Nucleus accumbens (tissue), 56 donors: Measurements from ENCODE around the gene ZNF420.
A peak's percentile ranks its signal among the peaks of the same experiment; 100 is the strongest.
"Not testable (repeated sequence)": the region's sequence is repeated elsewhere in the genome, so short reads cannot be mapped to it uniquely, and the experiment has no call there.

ENCODE experiments used
- DNase-seq, 56 donors: peaks; one replicate each; lab custom pipeline; 2025; lab: John Stamatoyannopoulos, UW

Gene ZNF420

GRCh38 chr19:37077934-37078716 lies at the start of gene ZNF420:
Gene ZNF420, plus strand, starts transcription at chr19:37078433. Its CDS starts 10,686 bp downstream, at chr19:37089119.
- DNase-seq = peak; percentile 38 to 96 (median 87)

DNA sequence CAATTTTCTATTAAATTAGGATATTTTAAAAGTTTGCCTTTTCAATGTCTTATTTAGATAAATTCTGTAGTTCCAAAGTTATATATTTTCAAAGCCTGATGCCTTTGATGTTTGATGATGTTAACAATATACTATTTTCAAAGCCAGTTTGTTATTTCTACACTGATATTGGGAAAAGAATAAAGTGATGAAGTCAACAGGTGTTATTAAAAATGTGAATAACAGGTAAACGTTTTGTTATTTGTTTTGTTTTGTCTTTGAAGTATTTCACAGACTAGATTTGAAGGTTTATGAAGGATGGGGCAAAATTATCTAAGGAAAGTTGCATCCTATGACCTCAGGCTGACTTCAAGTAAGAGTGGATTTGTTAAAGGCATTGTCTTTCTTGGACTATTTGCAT lies 33.1 kb upstream of the ZNF420 start:
- no peak for DNase-seq

GRCh38 chr19:37055330-37055729 lies 22.9 kb upstream of the ZNF420 start:
- DNase-seq = no peak

GRCh38 chr19:37056776-37057175 lies 21.5 kb upstream of the ZNF420 start:
- DNase-seq = no peak

DNA sequence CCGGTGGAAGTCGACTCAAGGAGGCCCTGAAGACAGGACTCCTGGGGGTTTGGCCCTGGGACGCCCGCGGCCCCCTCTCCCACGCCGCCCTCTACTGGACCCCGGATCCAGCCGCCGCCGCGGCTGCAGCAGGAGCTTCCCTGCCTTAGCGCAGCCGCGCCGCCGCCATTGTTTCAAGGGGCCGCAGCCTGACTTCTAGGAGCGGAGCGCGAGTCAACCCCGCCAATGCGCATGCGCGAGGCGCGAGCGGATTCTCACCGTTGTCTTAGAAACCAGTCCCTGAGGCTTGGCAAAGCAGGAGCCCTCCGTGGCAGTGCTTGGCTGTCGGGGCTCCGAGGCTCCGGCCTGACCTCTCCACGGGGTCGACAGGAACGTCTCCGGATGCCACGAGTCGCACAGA lies 19.1 kb upstream of the ZNF420 start:
- no peak for DNase-seq

DNA sequence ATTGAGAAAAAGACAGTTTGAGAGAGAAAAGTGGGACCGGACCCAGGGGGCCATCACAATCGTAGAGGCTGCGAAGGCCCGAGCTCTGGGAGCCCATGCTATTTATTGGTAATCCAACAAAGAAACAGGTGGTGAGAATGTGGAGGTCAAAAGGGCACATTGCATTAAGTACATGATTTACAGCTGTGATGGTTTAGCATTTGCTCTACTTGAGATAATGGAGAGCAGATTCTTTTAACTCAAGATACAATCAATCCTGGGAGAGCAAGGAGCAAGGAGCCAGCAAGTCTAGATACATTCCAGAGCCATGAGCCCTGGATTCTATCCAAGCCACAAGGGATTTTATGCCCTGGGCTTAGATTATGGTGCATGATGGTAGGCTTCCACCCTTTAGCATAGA lies 13.3 kb upstream of the ZNF420 start:
- not testable (repeated sequence) for DNase-seq

DNA sequence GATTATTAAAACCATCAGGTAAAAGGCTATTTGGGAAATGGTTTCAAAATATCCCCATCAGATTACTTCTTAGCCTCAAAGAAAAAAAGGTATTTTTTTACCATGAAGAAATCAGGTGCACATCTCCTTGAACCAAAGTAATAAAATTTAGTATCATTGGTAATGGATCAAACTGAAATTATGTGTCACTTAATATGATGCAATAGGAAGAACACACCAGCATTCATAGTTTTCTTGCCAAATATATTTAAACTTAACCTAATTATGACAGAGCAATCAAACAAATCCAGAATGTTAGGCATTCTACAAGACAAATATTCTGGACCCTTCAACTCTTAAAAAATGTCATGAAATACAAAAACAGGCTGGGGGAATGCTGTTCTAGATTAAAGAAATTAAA lies 4.1 kb upstream of the ZNF420 start:
- DNase-seq = no peak

- no peak for DNase-seq
Measured at GRCh38 chr19:37074819-37075362, 3.3 kb upstream of the ZNF420 start.

GRCh38 chr19:37076524-37076923 lies 1.7 kb upstream of the ZNF420 start:
- not testable (repeated sequence) for DNase-seq

- DNase-seq = no peak
Measured at GRCh38 chr19:37077501-37077933, 716 bp upstream of the ZNF420 start.

DNA sequence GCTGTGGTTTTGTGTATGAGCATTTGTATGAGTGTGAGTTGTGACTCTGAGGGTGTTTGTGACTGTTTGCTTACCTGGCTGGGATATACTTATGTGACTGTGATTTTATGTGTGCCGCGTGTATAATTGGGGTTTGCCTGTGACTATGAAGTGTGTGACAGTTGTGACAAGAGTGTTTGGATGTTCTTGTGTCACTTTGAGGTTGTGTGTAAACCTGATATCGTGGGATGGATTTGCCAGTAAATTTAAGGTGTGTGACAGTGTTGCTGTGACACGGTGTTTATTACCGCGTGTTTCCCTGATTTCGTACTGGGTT lies 442 bp downstream of the ZNF420 start:
- no peak for DNase-seq

DNA sequence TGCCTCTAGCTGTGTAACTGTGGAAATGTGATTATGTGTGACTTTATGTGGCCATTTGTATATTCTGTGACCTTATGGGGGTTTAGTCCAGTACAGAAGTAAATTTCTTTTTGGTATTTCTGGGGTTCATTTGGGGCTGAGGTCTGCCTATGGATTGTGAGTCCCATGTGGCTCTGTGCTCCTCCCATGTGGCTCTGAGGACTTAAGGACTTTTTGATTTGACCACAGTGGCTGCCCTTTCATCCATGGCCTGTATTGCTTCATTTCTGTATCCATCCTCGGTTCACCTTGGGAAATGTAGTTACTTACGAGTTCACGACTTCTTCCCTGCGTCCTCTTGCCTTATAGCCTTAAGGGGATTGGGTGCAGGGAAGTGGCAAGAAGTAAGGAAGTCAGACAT lies 1.0 kb downstream of the ZNF420 start:
- DNase-seq = no peak

- DNase-seq = no peak
Measured at GRCh38 chr19:37082307-37082706, 4.1 kb downstream of the ZNF420 start.

DNA sequence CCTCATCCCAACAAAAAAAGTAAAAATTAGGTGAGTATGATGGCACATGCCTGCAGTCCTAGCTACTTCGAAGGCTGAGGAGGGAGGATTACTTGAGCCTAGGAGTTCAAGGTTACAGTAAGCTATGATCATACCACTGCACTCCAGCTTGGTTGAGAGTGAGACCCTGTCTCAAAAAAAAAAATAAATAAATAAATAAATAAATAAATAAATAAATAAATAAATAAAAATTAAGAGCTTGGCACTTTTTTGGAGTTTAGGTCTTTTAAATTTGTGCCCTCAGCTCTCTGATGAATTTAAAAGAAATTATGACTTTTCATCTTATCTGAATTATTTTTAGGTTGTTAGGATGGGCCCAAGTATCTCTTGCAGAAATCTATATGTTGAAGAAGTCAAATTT lies 8.9 kb downstream of the ZNF420 start:
- DNase-seq = no peak

GRCh38 chr19:37095859-37096258 lies 17.6 kb downstream of the ZNF420 start:
- no peak for DNase-seq

DNA sequence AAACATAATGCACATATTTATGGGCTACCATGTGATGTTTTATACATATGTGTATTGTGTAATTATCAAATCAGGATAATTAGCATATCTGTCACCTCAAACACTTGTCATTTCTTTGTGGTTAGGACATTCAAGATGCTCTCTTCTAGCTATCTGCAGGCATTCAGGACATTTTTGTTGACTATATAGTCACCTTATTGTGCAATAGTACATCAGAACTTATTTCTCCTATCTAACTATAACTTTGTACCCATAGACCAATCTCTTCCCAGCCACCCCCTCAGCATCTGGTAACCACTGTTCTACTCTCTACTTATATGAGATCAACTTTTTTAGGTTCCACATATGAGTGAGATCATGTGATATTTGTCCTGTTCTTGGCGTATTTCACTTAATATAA lies 20.3 kb downstream of the ZNF420 start:
- DNase-seq = no peak

- not testable (repeated sequence) for DNase-seq
Measured at GRCh38 chr19:37104135-37104534, 25.9 kb downstream of the ZNF420 start.

- not testable (repeated sequence) for DNase-seq
Measured at GRCh38 chr19:37111753-37112152, 33.5 kb downstream of the ZNF420 start.

- DNase-seq = no peak
Measured at GRCh38 chr19:37114001-37114400, 35.8 kb downstream of the ZNF420 start.

DNA sequence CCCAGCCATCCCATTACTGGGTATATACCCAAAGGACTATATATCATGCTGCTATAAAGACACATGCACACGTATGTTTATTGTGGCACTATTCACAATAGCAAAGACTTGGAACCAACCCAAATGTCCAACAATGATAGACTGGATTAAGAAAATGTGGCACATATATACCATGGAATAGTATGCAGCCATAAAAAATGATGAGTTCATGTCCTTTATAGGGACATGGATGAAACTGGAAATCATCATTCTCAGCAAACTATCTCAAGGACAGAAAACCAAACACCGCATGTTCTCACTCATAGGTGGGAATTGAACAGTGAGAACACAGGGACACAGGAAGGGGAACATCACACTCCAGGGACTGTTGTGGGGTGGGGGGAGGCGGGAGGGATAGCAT lies 43.9 kb downstream of the ZNF420 start:
- not testable (repeated sequence) for DNase-seq

- DNase-seq = no peak
Measured at GRCh38 chr19:37127999-37128820, 50.0 kb downstream of the ZNF420 start.

DNA sequence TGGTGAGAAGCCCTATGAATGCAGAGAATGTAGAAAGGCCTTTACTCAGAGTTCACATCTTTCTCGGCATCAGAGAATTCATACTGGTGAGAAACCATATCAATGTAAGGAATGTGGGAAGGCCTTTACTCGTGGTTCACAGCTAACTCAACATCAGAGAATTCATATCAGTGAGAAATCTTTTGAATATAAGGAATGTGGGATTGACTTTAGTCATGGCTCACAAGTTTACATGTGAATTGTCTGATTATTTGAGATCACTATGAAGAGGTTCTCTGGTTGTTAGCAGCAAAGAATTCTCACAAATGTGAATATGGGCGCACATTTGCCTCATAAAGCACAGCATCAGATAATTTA lies 50.6 kb downstream of the ZNF420 start:
- DNase-seq = no peak
